ENCODE data around the gene EFNA5.
"Not testable (repeated sequence)": the region's sequence is repeated elsewhere in the genome, so short reads cannot be mapped to it uniquely, and the experiment has no call there.

EFNA5 gene

DNA sequence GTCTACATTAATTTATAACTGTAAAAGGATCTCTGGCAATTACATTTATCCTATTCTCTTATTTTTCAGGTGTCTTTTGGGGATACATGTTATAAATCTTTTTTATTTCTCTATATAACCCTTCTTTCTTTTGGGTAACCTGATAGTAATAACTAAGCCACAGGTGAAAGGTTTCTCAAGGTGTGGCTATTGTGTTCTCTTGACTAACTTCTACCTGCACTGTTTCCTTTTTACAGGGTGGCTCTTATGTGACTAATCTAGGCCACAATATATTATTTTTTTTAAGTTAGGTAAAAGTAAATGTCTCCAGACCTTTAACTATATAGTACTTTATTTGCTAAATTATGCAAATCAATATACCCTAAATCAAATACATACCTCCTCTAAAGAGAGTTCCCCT is 193.2 kb downstream of the EFNA5 start:
- no peak for DNase-seq

DNA sequence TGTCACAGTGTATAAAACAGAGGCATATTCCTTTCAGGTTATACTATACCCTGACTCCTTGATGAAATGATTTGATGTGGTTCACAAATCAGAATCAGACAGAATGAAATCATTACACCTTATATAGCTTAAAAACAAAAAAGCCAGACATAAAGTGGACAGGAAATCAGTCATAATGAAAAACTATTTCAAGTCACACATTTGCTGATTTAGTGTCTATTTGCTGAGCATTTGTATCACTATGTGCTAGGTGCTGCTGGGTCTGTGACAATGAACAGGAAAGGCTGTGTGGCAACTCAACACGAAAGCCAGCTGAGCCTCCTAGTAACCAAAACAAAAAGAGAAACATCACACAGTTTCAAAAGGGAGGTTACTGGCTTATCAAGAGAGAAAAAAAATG is 194.0 kb downstream of the EFNA5 start:
- no peak for DNase-seq

- DNase-seq = no peak
Measured at GRCh38 chr5:107474716-107475489, 195.8 kb downstream of the EFNA5 start.

DNA sequence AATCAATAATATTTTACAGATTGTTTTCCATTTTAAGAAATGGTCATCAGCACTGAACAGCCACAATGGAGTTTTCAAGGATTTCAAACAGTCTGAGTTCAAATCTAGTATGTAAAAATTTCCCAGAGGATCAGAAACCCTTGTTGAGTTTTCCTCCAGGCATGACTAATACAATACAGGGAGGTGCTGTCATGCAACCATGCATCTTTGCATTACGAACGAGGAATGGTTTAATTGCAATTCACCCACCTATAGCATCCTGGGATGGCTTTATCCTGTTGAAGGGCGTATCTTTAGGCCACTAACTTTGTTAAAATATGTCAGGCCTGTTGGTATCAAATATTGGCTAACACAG is 196.4 kb downstream of the EFNA5 start:
- DNase-seq = no peak

DNA sequence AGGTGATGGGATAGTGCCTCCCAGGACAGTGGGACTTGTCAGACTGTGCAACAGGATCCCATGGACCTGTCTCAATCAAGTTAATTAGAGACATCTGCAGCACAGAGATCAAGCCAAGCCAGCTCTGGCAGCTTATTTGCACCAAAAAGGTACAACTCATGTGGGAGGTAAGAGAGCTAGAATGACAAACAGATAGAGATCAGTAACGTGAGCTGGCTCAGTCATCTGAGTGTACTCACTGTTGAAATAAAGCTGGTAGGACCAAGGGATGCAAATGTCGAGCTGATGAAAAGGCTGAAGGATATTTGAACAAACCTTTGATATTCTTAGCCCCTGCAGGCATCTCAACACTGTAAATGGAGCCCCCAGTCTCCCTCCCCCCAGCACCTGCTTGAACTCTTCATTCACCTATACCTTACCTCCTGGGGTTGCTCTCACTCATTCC is 198.1 kb downstream of the EFNA5 start:
- DNase-seq = no peak

GRCh38 chr5:107470295-107470582 is 200.5 kb downstream of the EFNA5 start:
- DNase-seq = no peak

DNA sequence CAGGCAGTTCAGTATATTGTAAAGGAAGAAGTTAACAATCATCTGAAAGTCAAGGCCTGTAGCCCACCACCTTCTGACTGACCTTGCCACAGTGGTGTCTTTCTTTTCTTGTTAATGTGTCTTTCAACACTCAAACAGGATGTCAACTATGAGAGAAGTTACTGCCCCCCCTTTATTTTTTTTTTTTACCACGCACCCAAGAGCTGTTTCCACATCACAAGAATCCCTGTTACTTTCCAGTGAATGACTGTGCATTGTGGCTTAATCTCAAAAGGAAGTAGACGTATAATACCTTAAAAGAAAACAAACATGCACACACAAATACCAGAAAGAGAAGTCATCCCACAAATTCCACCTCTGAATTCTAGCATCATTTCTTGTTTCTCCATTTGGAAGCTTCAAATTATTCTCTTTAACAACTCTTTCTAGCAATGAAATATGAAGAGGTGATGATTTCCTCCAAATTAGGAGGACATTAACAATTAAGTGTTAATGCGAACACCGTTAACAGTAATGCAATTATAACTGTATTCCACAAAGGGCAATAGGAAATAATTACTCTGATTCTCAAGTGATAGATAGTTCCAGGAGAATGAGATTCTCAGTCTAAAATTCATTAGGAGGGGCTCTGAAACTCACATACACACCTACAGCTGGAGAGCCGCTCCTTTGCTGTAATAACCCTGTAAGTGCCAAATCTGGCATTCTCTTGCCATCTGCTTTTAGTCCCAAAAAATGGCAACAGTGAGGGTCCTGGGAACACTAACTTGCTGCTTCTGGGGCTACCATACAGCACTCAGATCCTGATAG is 201.0 kb downstream of the EFNA5 start:
- DNase-seq = no peak

- no peak for DNase-seq
Measured at GRCh38 chr5:107469064-107469463, 201.7 kb downstream of the EFNA5 start.

GRCh38 chr5:107468276-107468675 is 202.5 kb downstream of the EFNA5 start:
- no peak for DNase-seq

GRCh38 chr5:107467137-107467932 is 203.4 kb downstream of the EFNA5 start:
- no peak for DNase-seq

DNA sequence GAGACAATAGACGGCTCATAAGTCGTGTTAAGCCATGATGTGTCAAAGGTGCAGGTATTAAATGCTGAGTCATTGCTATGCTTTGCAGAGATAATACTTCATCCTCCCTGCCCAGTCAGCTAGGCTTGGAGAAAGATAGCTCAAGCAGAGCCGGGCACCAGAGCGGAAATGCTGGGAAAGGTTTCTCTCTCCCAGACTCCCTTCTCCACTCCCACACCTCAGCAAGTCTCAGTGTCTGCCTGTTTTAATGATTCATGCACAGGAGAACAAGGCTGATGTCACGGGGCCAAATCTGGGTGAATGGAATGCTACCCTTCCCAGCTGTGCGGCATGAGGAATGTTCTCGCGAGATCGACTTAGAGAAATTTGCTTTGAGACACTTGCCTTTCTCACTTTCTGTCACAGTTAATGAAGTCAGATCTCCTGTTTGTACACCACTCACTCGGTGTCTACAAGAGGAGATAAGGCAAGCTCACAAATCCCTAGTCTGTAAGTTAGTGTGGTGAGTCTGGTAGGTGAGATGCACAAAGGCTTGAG is 204.4 kb downstream of the EFNA5 start:
- DNase-seq = no peak

GRCh38 chr5:107464876-107465275 is 205.9 kb downstream of the EFNA5 start:
- DNase-seq = no peak

DNA sequence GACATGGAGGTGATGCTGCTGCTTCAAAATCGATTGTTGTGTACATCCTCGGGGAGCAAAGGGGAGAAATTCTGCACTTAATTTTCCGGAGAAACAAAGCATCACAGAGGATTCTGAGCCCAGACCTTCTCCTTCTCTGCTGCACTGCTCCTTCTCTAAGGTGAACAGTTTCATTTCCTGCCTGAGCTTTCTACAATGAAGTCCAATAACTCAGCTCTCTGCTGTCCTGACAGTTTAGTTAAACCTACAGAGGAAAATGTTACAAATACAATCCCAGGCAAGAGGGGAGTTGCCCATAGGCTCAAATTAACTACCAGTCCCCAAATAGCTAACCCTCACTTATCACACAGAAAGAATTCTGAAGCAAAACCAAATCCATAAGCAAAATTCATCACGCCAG is 206.3 kb downstream of the EFNA5 start:
- no peak for DNase-seq

DNA sequence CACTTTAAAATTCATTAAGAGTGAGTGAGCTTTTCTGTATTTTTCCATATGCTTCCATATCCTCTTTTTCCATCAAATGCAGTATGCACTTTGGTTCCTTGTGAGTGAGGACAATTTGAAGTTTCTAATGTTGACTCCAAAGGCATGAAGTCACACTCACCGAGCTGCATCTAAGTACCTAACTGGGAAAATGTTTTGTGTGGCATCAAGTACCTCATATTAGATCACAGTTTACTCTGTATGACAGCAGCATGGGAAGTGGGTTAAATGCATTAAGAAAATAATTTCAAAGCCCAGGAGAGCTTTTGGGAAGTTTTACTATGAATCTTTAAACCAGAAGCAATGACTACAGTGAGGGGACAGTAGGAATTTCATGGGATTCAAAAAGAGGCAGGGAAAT is 207.0 kb downstream of the EFNA5 start:
- DNase-seq = no peak

- no peak for DNase-seq
Measured at GRCh38 chr5:107461770-107462169, 209.0 kb downstream of the EFNA5 start.

GRCh38 chr5:107460789-107461188 is 209.9 kb downstream of the EFNA5 start:
- DNase-seq = no peak

DNA sequence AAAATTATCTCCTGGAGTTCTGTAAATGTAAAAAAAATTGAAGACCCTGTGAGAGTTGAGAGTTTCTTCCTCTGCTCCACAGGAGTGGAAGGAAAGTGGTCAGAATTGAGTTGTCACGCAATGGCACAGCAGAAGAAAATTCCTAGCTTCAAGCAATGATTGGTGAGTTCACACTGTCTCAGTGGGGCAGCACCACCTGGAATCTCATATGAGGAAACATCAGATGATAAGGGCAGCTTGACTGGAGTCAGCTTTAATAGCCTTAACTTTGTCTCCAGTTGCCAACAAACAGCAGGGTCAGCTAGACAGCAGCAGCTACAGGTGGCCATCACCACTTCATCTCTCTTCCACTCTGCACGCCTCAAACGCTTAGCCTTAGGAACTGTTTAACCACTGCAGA is 211.1 kb downstream of the EFNA5 start:
- no peak for DNase-seq

- DNase-seq = no peak
Measured at GRCh38 chr5:107458322-107458721, 212.4 kb downstream of the EFNA5 start.

- no peak for DNase-seq
Measured at GRCh38 chr5:107457881-107458280, 212.9 kb downstream of the EFNA5 start.

- no peak for DNase-seq
Measured at GRCh38 chr5:107457138-107457537, 213.6 kb downstream of the EFNA5 start.

GRCh38 chr5:107456281-107456715 is 214.4 kb downstream of the EFNA5 start:
- DNase-seq = no peak

- DNase-seq = no peak
Measured at GRCh38 chr5:107455111-107455544, 215.6 kb downstream of the EFNA5 start.

GRCh38 chr5:107451827-107452226 is 218.9 kb downstream of the EFNA5 start:
- not testable (repeated sequence) for DNase-seq

Data from NCI-H1930 (cell line).